Dedifferentiated amniotic fluid mesenchymal stem cell (primary cell): Measurements from ENCODE around the gene GPNMB.
"Not testable (repeated sequence)": the region's sequence is repeated elsewhere in the genome, so short reads cannot be mapped to it uniquely, and the experiment has no call there.

Source experiments
- DNase-seq: peaks from one replicate; pipeline ENCODE4 v3.0.0-alpha.2; 2016; ENCODE audit errors: extremely low spot score

GPNMB gene

DNA sequence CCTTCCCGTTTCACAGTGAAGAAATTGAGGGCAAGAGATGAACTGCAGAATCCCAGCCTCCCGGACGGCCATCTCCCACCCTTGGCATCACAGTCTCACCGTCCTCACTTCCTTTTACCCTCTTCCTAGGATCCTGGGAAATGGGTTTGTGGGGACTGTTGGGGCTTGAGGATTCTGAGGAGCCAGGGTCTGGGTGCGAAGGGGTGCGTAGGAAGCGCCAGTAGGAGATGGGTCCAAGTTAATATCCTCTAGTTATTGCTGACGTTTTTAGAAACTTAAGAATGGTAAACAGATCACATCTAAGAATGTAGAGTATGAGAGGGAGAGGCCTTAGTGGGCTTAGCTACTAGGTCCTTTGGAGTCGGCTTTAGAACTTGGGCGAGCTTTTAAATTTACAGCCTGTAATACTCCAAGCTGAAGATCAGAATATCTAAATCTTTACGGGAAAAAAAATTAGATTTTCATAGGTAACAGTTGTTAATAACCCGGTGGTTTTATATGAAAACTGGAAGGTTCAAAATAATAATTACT is 53.3 kb downstream of the GPNMB start:
- no peak for DNase-seq

DNA sequence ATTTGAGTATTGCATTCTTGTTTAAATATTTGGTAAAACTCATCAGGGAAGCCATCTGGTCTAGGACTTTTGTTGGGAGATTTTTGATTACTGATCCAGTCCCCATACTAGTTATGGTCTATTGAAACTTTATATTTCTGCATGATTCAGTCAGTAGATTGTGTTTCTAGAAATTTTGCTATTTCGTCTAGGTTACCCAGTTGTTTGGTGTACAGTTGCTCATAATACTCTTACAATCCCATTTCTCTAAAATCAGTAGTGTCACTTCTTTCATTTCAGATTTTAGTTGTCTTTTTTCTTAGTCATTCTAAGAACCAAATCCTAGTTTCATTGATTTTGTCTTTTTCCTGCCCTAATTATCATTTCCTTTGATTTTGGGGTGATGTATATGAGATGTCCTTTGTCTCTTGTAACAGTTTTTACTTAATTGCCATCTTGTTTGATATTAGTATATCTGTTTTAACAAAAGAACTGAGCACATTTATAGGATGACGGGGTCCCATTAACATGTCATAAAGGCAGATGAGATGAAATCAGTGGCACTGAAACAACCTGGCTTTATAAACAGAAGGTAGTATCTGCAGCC is 60.5 kb downstream of the GPNMB start:
- DNase-seq, result no peak

DNA sequence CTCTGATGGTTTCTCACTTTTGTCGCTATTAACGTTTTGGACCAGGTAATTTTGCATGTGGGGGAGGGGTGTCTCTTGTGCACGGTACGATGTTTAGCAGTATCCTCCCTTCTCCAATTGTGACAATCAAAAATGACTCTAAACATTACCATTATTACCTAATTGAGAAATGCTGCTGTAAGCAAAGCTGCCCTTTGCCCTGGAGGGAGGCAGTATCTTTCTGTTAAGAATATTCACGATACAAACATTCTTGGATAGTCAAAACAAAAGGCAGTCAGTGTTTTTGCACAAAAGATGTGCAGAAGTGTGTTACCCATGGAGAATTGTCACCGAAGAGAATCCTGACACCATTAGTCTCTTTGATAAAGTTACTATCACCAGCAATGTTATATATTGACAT is 62.2 kb downstream of the GPNMB start:
- DNase-seq, result no peak

DNA sequence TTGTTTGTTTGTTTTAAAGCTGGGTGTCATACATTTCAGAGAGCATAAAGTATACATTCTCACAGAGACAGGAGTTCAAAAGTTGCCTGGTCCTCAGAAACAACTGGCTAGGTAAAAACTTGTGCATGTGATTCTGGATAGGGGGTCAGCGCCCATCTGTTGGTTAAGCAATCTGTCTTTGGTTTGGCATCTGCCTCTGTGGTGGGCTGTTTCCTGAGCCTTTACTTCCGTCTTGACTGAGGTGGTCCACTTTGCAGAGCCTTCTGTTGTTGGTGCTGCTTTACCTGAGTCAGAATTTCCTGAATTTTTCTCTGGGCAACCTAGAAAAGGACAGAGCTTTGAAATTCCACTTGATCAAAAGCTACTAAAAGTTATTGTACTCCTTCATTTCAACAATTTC is 65.6 kb downstream of the GPNMB start:
- DNase-seq, result not testable (repeated sequence)

DNA sequence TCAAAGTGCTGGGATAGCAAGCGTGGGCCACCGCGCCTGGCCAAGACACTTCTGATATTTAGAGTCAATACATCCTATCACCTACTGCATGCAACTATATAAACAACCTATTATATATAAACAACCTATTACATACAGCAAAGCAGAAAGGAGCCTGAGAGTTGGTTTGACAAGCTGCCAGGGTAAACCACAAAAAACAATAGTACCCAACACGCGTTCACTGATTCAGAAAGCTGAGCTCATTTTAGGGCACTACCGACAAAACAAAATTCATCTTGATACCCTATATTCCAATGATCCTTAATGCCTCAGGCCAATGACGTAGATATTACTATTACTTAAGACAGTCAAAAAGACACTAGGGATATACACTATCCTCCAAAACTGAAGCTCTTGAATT is 68.8 kb downstream of the GPNMB start:
- no peak for DNase-seq
